Osteocyte (in vitro differentiated cells): Measurements from ENCODE around the gene DNMBP. TPM values are rescaled to one million over a fixed set of nuclear protein-coding genes. Genes with fewer than 3 reads are reported as not detected.

ENCODE experiments used
- DNase-seq: peaks from one replicate; pipeline ENCODE4 v3.0.0; 2021; ENCODE audit warnings: mixed read lengths; ENCODE audit not compliant: unreplicated experiment; ENCODE audit errors: extremely low spot score
- H3K27ac Mint-ChIP-seq: one replicate; pipeline ENCODE4 v1.8.0; 2021; ENCODE audit warnings: mild to moderate bottlenecking, mixed read lengths; ENCODE audit not compliant: unreplicated experiment
- H3K27me3 Mint-ChIP-seq: one replicate; pipeline ENCODE4 v1.8.0; 2021; ENCODE audit warnings: mixed read lengths; ENCODE audit not compliant: unreplicated experiment
- H3K36me3 Mint-ChIP-seq: one replicate; pipeline ENCODE4 v1.8.0; 2021; ENCODE audit warnings: mixed read lengths; ENCODE audit not compliant: unreplicated experiment
- H3K4me1 Mint-ChIP-seq: one replicate; pipeline ENCODE4 v1.8.0; 2021; ENCODE audit warnings: mixed read lengths; ENCODE audit not compliant: unreplicated experiment
- H3K4me3 Mint-ChIP-seq: one replicate; pipeline ENCODE4 v1.8.0; 2021; ENCODE audit warnings: mild to moderate bottlenecking, moderate library complexity, mixed read lengths; ENCODE audit not compliant: unreplicated experiment
- H3K9me3 Mint-ChIP-seq: one replicate; pipeline ENCODE4 v1.8.0; 2021; ENCODE audit warnings: mixed read lengths; ENCODE audit not compliant: unreplicated experiment
- CTCF ChIP-seq: fragments of 200-600 bp; sonication (generic); IDR thresholded peaks from 2 replicates; pipeline ENCODE4 v1.5.0; 2021; ENCODE audit warnings: antibody characterized with exemption, mild to moderate bottlenecking, moderate library complexity
- total RNA-seq: library from RNA; stranded (reverse); gene quantifications from 2 replicates; pipeline ENCODE4 v1.2.1, GENCODE V29; 2021

The DNMBP gene
- total RNA-seq, 1 donor from 2014 or later, result 16.2 TPM

- DNase-seq, result no peak
- Mint-ChIP-seq H3K4me1 (peaks cover 45% of the 10 kb centered on the region), H3K9me3 (no peaks in the 10 kb centered on the region), H3K27me3 (no peaks in the 10 kb centered on the region), H3K4me3 (no peak overlapping the region), H3K27ac (peak overlapping the region; percentile 36), H3K36me3 (peaks cover 6% of the 10 kb centered on the region)
- TF ChIP-seq CTCF, result no peak
Measured at GRCh38 chr10:99929360-99929759, 80.4 kb downstream of the DNMBP start.

GRCh38 chr10:99927721-99928280 lies 81.9 kb downstream of the DNMBP start:
- no peak overlapping the region for H3K4me3 Mint-ChIP-seq
- no peaks in the 10 kb centered on the region for H3K27me3 Mint-ChIP-seq
- TF ChIP-seq CTCF, result no peak
- H3K4me1 Mint-ChIP-seq, result peaks cover 44% of the 10 kb centered on the region
- peak overlapping the region; percentile 25 for H3K27ac Mint-ChIP-seq
- DNase-seq, result no peak
- no peaks in the 10 kb centered on the region for H3K9me3 Mint-ChIP-seq
- H3K36me3 Mint-ChIP-seq, result peaks cover 6% of the 10 kb centered on the region

- TF ChIP-seq CTCF, result no peak
- peaks cover 6% of the 10 kb centered on the region for H3K36me3 Mint-ChIP-seq
- no peaks in the 10 kb centered on the region for H3K9me3 Mint-ChIP-seq
- DNase-seq, result no peak
- no peaks in the 10 kb centered on the region for H3K27me3 Mint-ChIP-seq
- H3K27ac Mint-ChIP-seq, result peak overlapping the region; percentile 78
- peaks cover 41% of the 10 kb centered on the region for H3K4me1 Mint-ChIP-seq
- no peak overlapping the region for H3K4me3 Mint-ChIP-seq
Measured at GRCh38 chr10:99926925-99927720, 82.6 kb downstream of the DNMBP start.

GRCh38 chr10:99924451-99925255 lies 85.1 kb downstream of the DNMBP start:
- Mint-ChIP-seq H3K9me3 (no peaks in the 10 kb centered on the region), H3K27me3 (no peaks in the 10 kb centered on the region), H3K27ac (no peak overlapping the region), H3K36me3 (peaks cover 5% of the 10 kb centered on the region), H3K4me1 (peaks cover 34% of the 10 kb centered on the region), H3K4me3 (no peak overlapping the region)
- no peak for TF ChIP-seq CTCF
- peak; percentile 3 for DNase-seq

GRCh38 chr10:99921948-99922347 lies 87.8 kb downstream of the DNMBP start:
- Mint-ChIP-seq H3K9me3 (no peaks in the 10 kb centered on the region), H3K4me3 (no peak overlapping the region), H3K27me3 (no peaks in the 10 kb centered on the region), H3K36me3 (peaks cover 5% of the 10 kb centered on the region), H3K4me1 (peaks cover 35% of the 10 kb centered on the region), H3K27ac (peak overlapping the region; percentile 31)
- no peak for DNase-seq
- no peak for TF ChIP-seq CTCF
